Measurements from ENCODE around the gene SACS.

SACS gene

GRCh38 chr13:23391752-23392151 is 41.8 kb downstream of the SACS start:
- DNase-seq (ENCODE audit: low read depth, low spot score), result no peak
- no peaks in the 10 kb centered on the region for H3K36me3 ChIP-seq (ENCODE audit: insufficient read depth, insufficient read length, low read length)
- H3K4me1 ChIP-seq (ENCODE audit: insufficient read depth, insufficient read length), result no peaks in the 10 kb centered on the region
- no peaks in the 10 kb centered on the region for H3K27me3 ChIP-seq (ENCODE audit: insufficient read depth, insufficient read length)
- H3K4me3 ChIP-seq (ENCODE audit: insufficient read length, low read depth), result no peak overlapping the region
- TF ChIP-seq SUZ12 (IDR thresholded peaks at IDR 0.05; ENCODE audit: extremely low read depth, insufficient read depth, insufficient read length), result no peak
- no peak for TF ChIP-seq YY1 (IDR thresholded peaks at IDR 0.05; ENCODE audit: insufficient read depth, insufficient read length)
- no peak for TF ChIP-seq ZNF274 (IDR thresholded peaks at IDR 0.05; ENCODE audit: low read depth, low read length)
- H3K9ac ChIP-seq (ENCODE audit: insufficient read length, low read depth), result no peak overlapping the region
- no peaks in the 10 kb centered on the region for H3K9me3 ChIP-seq (ENCODE audit: insufficient read depth, low read length)

GRCh38 chr13:23386533-23386932 is 47.0 kb downstream of the SACS start:
- Histone ChIP-seq H3K4me3 (ENCODE audit: insufficient read length, low read depth) (no peak overlapping the region), H3K9ac (ENCODE audit: insufficient read length, low read depth) (no peak overlapping the region), H3K9me3 (ENCODE audit: insufficient read depth, low read length) (no peaks in the 10 kb centered on the region), H3K4me1 (ENCODE audit: insufficient read depth, insufficient read length) (no peaks in the 10 kb centered on the region), H3K27me3 (ENCODE audit: insufficient read depth, insufficient read length) (no peaks in the 10 kb centered on the region), H3K36me3 (ENCODE audit: insufficient read depth, insufficient read length, low read length) (no peaks in the 10 kb centered on the region)
- DNase-seq (ENCODE audit: low read depth, low spot score), result no peak
- TF ChIP-seq ZNF274 (IDR thresholded peaks at IDR 0.05; ENCODE audit: low read depth, low read length), result no peak
- no peak for TF ChIP-seq YY1 (IDR thresholded peaks at IDR 0.05; ENCODE audit: insufficient read depth, insufficient read length)
- no peak for TF ChIP-seq SUZ12 (IDR thresholded peaks at IDR 0.05; ENCODE audit: extremely low read depth, insufficient read depth, insufficient read length)

- Histone ChIP-seq H3K4me3 (ENCODE audit: insufficient read length, low read depth) (no peak overlapping the region), H3K4me1 (ENCODE audit: insufficient read depth, insufficient read length) (no peaks in the 10 kb centered on the region), H3K36me3 (ENCODE audit: insufficient read depth, insufficient read length, low read length) (no peaks in the 10 kb centered on the region), H3K9ac (ENCODE audit: insufficient read length, low read depth) (no peak overlapping the region), H3K27me3 (ENCODE audit: insufficient read depth, insufficient read length) (no peaks in the 10 kb centered on the region), H3K9me3 (ENCODE audit: insufficient read depth, low read length) (no peaks in the 10 kb centered on the region)
- no peak for DNase-seq (ENCODE audit: low read depth, low spot score)
- TF ChIP-seq SUZ12 (IDR thresholded peaks at IDR 0.05; ENCODE audit: extremely low read depth, insufficient read depth, insufficient read length) (no peak), YY1 (IDR thresholded peaks at IDR 0.05; ENCODE audit: insufficient read depth, insufficient read length) (no peak), ZNF274 (IDR thresholded peaks at IDR 0.05; ENCODE audit: low read depth, low read length) (no peak)
Measured at GRCh38 chr13:23385931-23386330, 47.6 kb downstream of the SACS start.

- H3K4me3 ChIP-seq (ENCODE audit: insufficient read length, low read depth), result no peak overlapping the region
- TF ChIP-seq YY1 (IDR thresholded peaks at IDR 0.05; ENCODE audit: insufficient read depth, insufficient read length), result no peak
- no peak for TF ChIP-seq ZNF274 (IDR thresholded peaks at IDR 0.05; ENCODE audit: low read depth, low read length)
- no peak for TF ChIP-seq SUZ12 (IDR thresholded peaks at IDR 0.05; ENCODE audit: extremely low read depth, insufficient read depth, insufficient read length)
- no peak overlapping the region for H3K9ac ChIP-seq (ENCODE audit: insufficient read length, low read depth)
- no peaks in the 10 kb centered on the region for H3K4me1 ChIP-seq (ENCODE audit: insufficient read depth, insufficient read length)
- H3K36me3 ChIP-seq (ENCODE audit: insufficient read depth, insufficient read length, low read length), result no peaks in the 10 kb centered on the region
- no peak for DNase-seq (ENCODE audit: low read depth, low spot score)
- H3K9me3 ChIP-seq (ENCODE audit: insufficient read depth, low read length), result no peaks in the 10 kb centered on the region
- no peaks in the 10 kb centered on the region for H3K27me3 ChIP-seq (ENCODE audit: insufficient read depth, insufficient read length)
Measured at GRCh38 chr13:23384111-23384510, 49.4 kb downstream of the SACS start.

GRCh38 chr13:23383151-23383550 is 50.4 kb downstream of the SACS start:
- Histone ChIP-seq H3K9ac (ENCODE audit: insufficient read length, low read depth) (no peak overlapping the region), H3K27me3 (ENCODE audit: insufficient read depth, insufficient read length) (no peaks in the 10 kb centered on the region), H3K4me3 (ENCODE audit: insufficient read length, low read depth) (no peak overlapping the region), H3K9me3 (ENCODE audit: insufficient read depth, low read length) (no peaks in the 10 kb centered on the region), H3K4me1 (ENCODE audit: insufficient read depth, insufficient read length) (no peaks in the 10 kb centered on the region), H3K36me3 (ENCODE audit: insufficient read depth, insufficient read length, low read length) (no peaks in the 10 kb centered on the region)
- no peak for DNase-seq (ENCODE audit: low read depth, low spot score)
- TF ChIP-seq YY1 (IDR thresholded peaks at IDR 0.05; ENCODE audit: insufficient read depth, insufficient read length), result no peak
- TF ChIP-seq ZNF274 (IDR thresholded peaks at IDR 0.05; ENCODE audit: low read depth, low read length), result no peak
- TF ChIP-seq SUZ12 (IDR thresholded peaks at IDR 0.05; ENCODE audit: extremely low read depth, insufficient read depth, insufficient read length), result no peak

- TF ChIP-seq SUZ12 (IDR thresholded peaks at IDR 0.05; ENCODE audit: extremely low read depth, insufficient read depth, insufficient read length) (no peak), YY1 (IDR thresholded peaks at IDR 0.05; ENCODE audit: insufficient read depth, insufficient read length) (no peak), ZNF274 (IDR thresholded peaks at IDR 0.05; ENCODE audit: low read depth, low read length) (no peak)
- Histone ChIP-seq H3K27me3 (ENCODE audit: insufficient read depth, insufficient read length) (no peaks in the 10 kb centered on the region), H3K4me1 (ENCODE audit: insufficient read depth, insufficient read length) (no peaks in the 10 kb centered on the region), H3K4me3 (ENCODE audit: insufficient read length, low read depth) (no peak overlapping the region), H3K9ac (ENCODE audit: insufficient read length, low read depth) (no peak overlapping the region), H3K9me3 (ENCODE audit: insufficient read depth, low read length) (no peaks in the 10 kb centered on the region), H3K36me3 (ENCODE audit: insufficient read depth, insufficient read length, low read length) (no peaks in the 10 kb centered on the region)
- DNase-seq (ENCODE audit: low read depth, low spot score), result no peak
Measured at GRCh38 chr13:23381866-23382265, 51.6 kb downstream of the SACS start.

- no peak for TF ChIP-seq YY1 (IDR thresholded peaks at IDR 0.05; ENCODE audit: insufficient read depth, insufficient read length)
- TF ChIP-seq ZNF274 (IDR thresholded peaks at IDR 0.05; ENCODE audit: low read depth, low read length), result no peak
- no peak for TF ChIP-seq SUZ12 (IDR thresholded peaks at IDR 0.05; ENCODE audit: extremely low read depth, insufficient read depth, insufficient read length)
- no peaks in the 10 kb centered on the region for H3K36me3 ChIP-seq (ENCODE audit: insufficient read depth, insufficient read length, low read length)
- no peaks in the 10 kb centered on the region for H3K27me3 ChIP-seq (ENCODE audit: insufficient read depth, insufficient read length)
- no peak for DNase-seq (ENCODE audit: low read depth, low spot score)
- no peak overlapping the region for H3K4me3 ChIP-seq (ENCODE audit: insufficient read length, low read depth)
- H3K9ac ChIP-seq (ENCODE audit: insufficient read length, low read depth), result no peak overlapping the region
- no peaks in the 10 kb centered on the region for H3K9me3 ChIP-seq (ENCODE audit: insufficient read depth, low read length)
- H3K4me1 ChIP-seq (ENCODE audit: insufficient read depth, insufficient read length), result peaks cover 2% of the 10 kb centered on the region
Measured at GRCh38 chr13:23380534-23380933, 53.0 kb downstream of the SACS start.
